Pancreas (tissue), 10 donors: ENCODE measurements around the gene ATP6V0E1. TPM values are rescaled to one million over a fixed set of nuclear protein-coding genes. Genes with fewer than 3 reads are reported as not detected.
"Not testable (repeated sequence)": the region's sequence is repeated elsewhere in the genome, so short reads cannot be mapped to it uniquely, and the experiment has no call there.

ENCODE experiments used
- ATAC-seq, 4 donors: fragments of 200-7000 bp; cut with Tn5 transposase; one replicate each; pipeline versions ENCODE4 v1.8.0 to v1.9.1; 2020; ENCODE audit warnings: mild to moderate bottlenecking in 4 of 4, moderate library complexity in 4 of 4
- DNase-seq, 6 donors: peaks; one replicate each; pipeline ENCODE4 v3.0.0-alpha.2; 2020
- FAIRE-seq: peaks from 2 replicates; lab custom pipeline; 2012; peaks lifted over from hg19 to GRCh38; lab: Jason Lieb, UNC
- H3K27ac ChIP-seq, 4 donors: fragments of 200-600 bp; sonication (generic); 1 replicate in 3 of 4; 2 replicates in 1 of 4; pipeline versions ENCODE4 v1.5.0 to v1.8.0; 2020
- H3K27me3 ChIP-seq, 4 donors: fragments of 200-600 bp; one replicate each; pipeline ENCODE4 v1.8.0; 2021
- H3K36me3 ChIP-seq, 3 donors: fragments of 200-600 bp; sonication (generic) in 1 of 3; one replicate each; pipeline versions ENCODE4 v1.5.0 to v1.8.0; 2020 to 2021
- H3K4me1 ChIP-seq, 3 donors: fragments of 200-600 bp; one replicate each; pipeline ENCODE4 v1.8.0; 2021
- H3K4me3 ChIP-seq, 4 donors: fragments of 200-600 bp; sonication (generic) in 2 of 4; one replicate each; pipeline versions ENCODE4 v1.5.0 to v1.8.0; 2020 to 2021
- H3K9me3 ChIP-seq, 4 donors: fragments of 200-600 bp; one replicate each; pipeline ENCODE4 v1.8.0; 2021
- WGBS, 2 donors: extraction: QIAGEN DNeasy Blood & Tissue Kit; methylation state at CpG; one replicate each; pipeline ENCODE4 v1.1.7; 2013; 5-methylcytosine and 5-hydroxymethylcytosine counted together
- intact Hi-C, 3 donors: fragments of 100-400 bp; cut with DNase I; formaldehyde crosslinking; loops; one replicate each; pipeline versions ENCODE4 v1.11.1 to v1.14.2; 2022
- polyA plus RNA-seq, 2 donors: library from polyadenylated mRNA; stranded (reverse); fragments of 200-250 nt; gene quantifications; one replicate each; pipeline ENCODE4 v1.2.3, GENCODE V29; 2013
- total RNA-seq, 6 donors: library from RNA; stranded (reverse); fragmentation: NEBNext Ultra II Directional in 4 of 6; extraction: Animal tissue kit (Norgen Biotek cat#: 25700) in 4 of 6; gene quantifications; one replicate each; pipeline versions ENCODE4 v1.2.1 to v1.2.4, GENCODE V29; 2021 to 2023
- TF ChIP-seq, protein P1 (sequence below), 4 donors: fragments of 200-600 bp; sonication (generic) in 3 of 4; IDR thresholded peaks; one replicate each; pipeline versions ENCODE4 v1.5.0 to v1.8.0; 2021; ENCODE audit warnings: antibody characterized with exemption in 4 of 4
- donor health status: healthy with polysubstance abuse.
- donor health status: DM: no; HTN: no; CAD: no; lungs with moderate emphysema.
- donor health status: DM: no; HTN: no; CAD: no.
- donor health status: control.
- donor health status: control.
- donor health status: Bipolar disorder and iron deficiency.
- donor health status: DM: yes; HTN: yes; CAD: no.
- donor health status: DM: no; HTN: no; CAD: no.
- donor health status: DM: no; HTN: no; CAD: no.
- donor health status: DM: yes; HTN: yes; CAD: no.

ATP6V0E1 gene
- total and polyA plus RNA-seq, 8 donors: 60.3 to 162 (median 89.7) TPM

DNA sequence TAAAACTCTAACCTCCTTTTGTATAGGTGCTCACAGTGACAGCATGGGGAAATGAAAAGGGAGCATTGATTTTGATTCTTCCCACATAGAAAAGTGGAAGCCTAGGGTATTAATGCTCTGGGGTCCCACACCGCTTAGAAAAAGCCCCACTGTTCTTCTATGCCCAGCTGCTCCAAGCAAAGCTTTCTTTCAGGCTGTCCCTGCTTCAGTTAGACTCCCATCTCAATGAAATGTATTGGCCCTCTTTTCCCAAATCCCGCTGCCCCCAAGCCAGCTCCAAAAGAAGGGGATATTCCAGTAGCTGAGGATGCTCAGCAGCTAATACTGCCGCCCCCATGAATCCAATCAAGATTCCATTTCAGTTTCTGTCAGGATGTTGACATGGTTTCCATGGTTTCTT is 55.6 kb downstream of the ATP6V0E1 start:
- Histone ChIP-seq H3K9me3 (no peaks in the 10 kb centered on the region), H3K4me3 (no peak overlapping the region), H3K36me3 (no peaks in the 10 kb centered on the region), H3K4me1 (peaks cover 0 to 4% (median 0%) of the 10 kb centered on the region in 3 donors), H3K27me3 (no peaks in the 10 kb centered on the region), H3K27ac (no peak overlapping the region)
- ATAC-seq: no peak
- intact Hi-C loops: no loop called here
- 92 to 93% methylated on average over 3 of the region's 3 CpGs for WGBS, 2 donors
- FAIRE-seq: no peak
- TF ChIP-seq, protein P1, sequence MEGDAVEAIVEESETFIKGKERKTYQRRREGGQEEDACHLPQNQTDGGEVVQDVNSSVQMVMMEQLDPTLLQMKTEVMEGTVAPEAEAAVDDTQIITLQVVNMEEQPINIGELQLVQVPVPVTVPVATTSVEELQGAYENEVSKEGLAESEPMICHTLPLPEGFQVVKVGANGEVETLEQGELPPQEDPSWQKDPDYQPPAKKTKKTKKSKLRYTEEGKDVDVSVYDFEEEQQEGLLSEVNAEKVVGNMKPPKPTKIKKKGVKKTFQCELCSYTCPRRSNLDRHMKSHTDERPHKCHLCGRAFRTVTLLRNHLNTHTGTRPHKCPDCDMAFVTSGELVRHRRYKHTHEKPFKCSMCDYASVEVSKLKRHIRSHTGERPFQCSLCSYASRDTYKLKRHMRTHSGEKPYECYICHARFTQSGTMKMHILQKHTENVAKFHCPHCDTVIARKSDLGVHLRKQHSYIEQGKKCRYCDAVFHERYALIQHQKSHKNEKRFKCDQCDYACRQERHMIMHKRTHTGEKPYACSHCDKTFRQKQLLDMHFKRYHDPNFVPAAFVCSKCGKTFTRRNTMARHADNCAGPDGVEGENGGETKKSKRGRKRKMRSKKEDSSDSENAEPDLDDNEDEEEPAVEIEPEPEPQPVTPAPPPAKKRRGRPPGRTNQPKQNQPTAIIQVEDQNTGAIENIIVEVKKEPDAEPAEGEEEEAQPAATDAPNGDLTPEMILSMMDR (IDR thresholded peaks at IDR 0.05): no peak
- no peak for DNase-seq

DNA sequence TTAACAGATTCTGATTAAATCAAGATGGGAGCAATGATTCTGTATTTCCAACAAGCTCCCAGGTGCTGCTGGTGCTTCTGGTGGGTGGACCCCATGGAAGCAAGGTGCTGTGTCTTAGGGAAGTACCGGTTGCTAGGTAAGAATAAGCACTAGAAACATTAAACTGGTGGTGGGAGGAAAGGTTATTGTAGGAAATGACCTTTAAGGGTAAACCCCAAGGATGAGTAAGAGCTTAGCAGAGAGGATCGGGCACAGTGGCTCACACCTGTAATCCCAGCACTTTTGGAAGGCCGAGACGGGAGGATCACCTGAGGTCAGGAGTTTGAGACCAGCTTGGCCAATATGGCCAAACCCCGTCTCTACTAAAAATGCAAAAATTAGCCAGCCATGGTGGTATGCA is 56.4 kb downstream of the ATP6V0E1 start:
- ATAC-seq: no peak
- DNase-seq: no peak
- intact Hi-C loops: no loop called here
- H3K27me3 ChIP-seq: no peaks in the 10 kb centered on the region
- WGBS, 2 donors: 97 to 98% methylated on average over 5 of the region's 5 CpGs
- H3K4me1 ChIP-seq: peaks cover 0 to 2% (median 0%) of the 10 kb centered on the region in 3 donors
- H3K9me3 ChIP-seq: no peaks in the 10 kb centered on the region
- H3K36me3 ChIP-seq: no peaks in the 10 kb centered on the region
- no peak overlapping the region for H3K4me3 ChIP-seq
- no peak for FAIRE-seq
- TF ChIP-seq, protein P1 (IDR thresholded peaks at IDR 0.05): no peak
- H3K27ac ChIP-seq: no peak overlapping the region

DNA sequence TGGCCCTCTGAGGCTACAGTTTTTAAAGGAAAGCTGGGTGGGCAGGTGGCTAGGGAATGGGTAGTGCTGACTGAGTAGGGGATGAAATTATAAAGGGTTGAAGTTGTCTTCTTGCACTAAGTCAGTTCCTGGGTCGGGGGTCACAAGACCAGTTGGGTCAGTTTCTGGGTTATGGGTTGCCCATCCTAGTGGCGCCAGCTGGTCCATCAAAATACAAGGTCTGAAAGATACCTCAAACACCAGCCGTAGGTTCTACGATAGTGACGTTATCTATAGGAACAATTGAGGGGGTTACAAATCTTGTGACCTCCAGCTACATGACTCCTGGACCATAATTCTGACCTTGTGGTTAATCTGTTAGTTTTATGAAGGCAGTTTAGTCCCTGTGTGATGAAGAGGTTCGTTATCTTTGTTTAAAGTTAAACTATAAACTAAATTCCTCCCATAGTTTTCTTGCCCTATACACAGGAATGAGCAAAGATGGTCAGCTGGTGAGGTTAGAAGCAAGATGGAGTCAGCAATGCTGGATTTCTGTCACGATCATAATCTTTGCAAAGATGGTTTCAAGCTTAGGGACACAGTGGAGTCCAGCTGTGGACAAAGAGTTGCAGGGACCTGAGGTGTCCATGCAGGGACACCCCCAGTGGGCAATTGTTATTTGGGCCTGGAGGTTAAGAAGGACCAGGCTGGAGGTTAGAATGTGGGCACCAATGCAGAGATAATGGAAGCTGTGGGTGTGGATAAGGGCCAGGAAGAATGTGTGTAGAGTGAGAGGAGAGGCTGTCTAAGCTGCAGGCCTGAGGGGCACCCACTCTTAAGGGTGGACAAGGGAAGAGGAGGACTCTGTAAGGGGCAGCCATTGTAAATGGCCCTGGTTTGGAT is 58.6 kb downstream of the ATP6V0E1 start:
- FAIRE-seq: no peak
- no peak for ATAC-seq
- Histone ChIP-seq H3K27me3 (no peaks in the 10 kb centered on the region), H3K9me3 (no peaks in the 10 kb centered on the region), H3K36me3 (no peaks in the 10 kb centered on the region), H3K4me1 (peaks cover 0 to 4% (median 0%) of the 10 kb centered on the region in 3 donors), H3K27ac (no peak overlapping the region), H3K4me3 (no peak overlapping the region)
- TF ChIP-seq, protein P1 (IDR thresholded peaks at IDR 0.05): no peak
- 54 to 55% methylated on average over 7 of the region's 7 CpGs for WGBS, 2 donors
- no peak for DNase-seq
- intact Hi-C loops: no loop called here

DNA sequence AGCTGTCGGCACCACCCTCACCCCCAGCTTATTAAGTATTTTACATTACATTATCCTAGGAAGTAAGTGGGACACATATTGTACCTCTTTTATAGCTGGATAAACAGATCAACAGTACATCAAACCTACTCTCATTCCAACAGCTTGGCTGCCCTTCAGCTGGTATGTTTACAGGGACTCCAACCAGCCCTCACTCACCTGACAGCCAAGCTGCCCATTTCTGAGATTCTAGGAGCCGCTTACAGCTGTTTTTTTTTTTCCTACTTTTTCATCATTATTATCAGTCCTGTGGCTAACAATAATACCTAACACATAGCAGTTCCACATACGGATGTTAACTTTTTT is 59.2 kb downstream of the ATP6V0E1 start:
- Histone ChIP-seq H3K27ac (no peak overlapping the region), H3K36me3 (no peaks in the 10 kb centered on the region), H3K27me3 (no peaks in the 10 kb centered on the region), H3K4me1 (peaks cover 0 to 4% (median 0%) of the 10 kb centered on the region in 3 donors), H3K4me3 (no peak overlapping the region), H3K9me3 (no peaks in the 10 kb centered on the region)
- TF ChIP-seq, protein P1 (IDR thresholded peaks at IDR 0.05): no peak
- DNase-seq (no peak), ATAC-seq (no peak), FAIRE-seq (no peak)
- intact Hi-C loops: no loop called here
- 84 to 89% methylated on average over 3 of the region's 3 CpGs for WGBS, 2 donors

DNA sequence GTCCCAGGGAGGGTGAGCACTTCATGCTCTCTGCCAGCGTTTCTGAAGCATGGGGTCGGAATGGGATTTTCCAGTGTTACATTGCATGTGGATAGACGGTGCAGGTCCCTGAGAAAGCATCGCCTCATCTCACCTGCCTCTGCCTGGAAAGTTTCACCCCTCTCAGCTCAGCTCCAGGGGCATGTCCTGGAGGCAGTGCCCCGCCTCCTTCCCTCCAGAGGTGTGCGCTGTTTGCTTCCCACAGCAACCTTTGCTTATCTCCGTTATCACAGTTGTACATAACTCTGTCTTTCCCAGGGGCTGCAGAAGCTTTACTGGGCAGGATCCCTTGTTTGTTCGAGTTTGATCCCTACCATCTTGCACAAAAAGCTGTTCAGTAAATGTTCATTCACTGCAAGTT is 61.9 kb downstream of the ATP6V0E1 start:
- peak in 4 of 6 donors; percentile 22 to 47 (median 38) for DNase-seq
- Histone ChIP-seq H3K27me3 (no peaks in the 10 kb centered on the region), H3K27ac (no peak overlapping the region), H3K4me1 (peaks cover 0 to 4% (median 0%) of the 10 kb centered on the region in 3 donors), H3K4me3 (no peak overlapping the region), H3K9me3 (no peaks in the 10 kb centered on the region), H3K36me3 (no peaks in the 10 kb centered on the region)
- TF ChIP-seq, protein P1 (IDR thresholded peaks at IDR 0.05): no peak
- intact Hi-C loops: no loop called here
- FAIRE-seq: no peak
- ATAC-seq: peak; percentile 79 to 98 (median 86)
- WGBS, 2 donors: 13 to 15% methylated on average over 8 of the region's 8 CpGs

DNA sequence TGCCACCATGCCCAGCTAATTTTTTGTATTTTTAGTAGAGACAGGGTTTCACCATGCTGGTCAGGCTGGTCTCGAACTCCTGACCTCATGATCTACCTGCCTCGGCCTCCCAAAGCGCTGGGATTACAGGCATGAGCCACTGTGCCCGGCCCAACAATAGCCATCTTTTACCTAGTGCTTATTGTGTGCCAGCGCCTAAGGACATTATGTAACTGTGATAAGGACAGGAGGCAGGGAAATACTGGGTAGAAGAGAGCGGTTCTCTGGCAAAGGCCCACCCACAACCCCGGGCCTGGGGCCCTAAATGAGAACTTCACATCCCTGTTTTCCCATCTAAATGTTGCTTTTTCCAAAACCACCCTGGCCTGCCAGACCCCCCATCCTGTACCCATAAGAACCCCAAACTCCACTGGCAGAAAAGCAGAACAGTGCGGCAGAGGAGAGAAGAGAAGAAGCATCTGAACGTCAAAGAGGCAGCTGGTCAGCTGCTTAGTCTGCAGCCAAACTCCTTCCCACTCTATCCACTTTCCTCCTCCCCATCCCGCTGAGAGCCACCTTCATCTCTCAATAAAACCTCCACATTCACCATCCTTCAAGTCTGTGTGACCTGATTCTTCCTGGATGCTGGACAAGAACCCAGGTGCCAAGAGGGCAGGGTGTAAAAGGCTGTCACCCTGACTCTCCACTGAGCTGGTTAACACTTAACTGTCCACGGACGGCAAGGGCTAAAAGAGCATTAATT is 63.7 kb downstream of the ATP6V0E1 start:
- ATAC-seq, H3K27me3 ChIP-seq, DNase-seq, intact Hi-C loops, H3K36me3 ChIP-seq, H3K9me3 ChIP-seq, H3K4me1 ChIP-seq, H3K4me3 ChIP-seq, FAIRE-seq, H3K27ac ChIP-seq: not testable (repeated sequence)
- WGBS, 2 donors: 65 to 66% methylated on average over 12 of the region's 12 CpGs
